Measurements from ENCODE around the gene EXOC7. TPM values are rescaled to one million over a fixed set of nuclear protein-coding genes. Genes with fewer than 3 reads are reported as not detected.

Gene EXOC7
- total RNA-seq, 1 donor from 2014 or later = 79.8 TPM

DNA sequence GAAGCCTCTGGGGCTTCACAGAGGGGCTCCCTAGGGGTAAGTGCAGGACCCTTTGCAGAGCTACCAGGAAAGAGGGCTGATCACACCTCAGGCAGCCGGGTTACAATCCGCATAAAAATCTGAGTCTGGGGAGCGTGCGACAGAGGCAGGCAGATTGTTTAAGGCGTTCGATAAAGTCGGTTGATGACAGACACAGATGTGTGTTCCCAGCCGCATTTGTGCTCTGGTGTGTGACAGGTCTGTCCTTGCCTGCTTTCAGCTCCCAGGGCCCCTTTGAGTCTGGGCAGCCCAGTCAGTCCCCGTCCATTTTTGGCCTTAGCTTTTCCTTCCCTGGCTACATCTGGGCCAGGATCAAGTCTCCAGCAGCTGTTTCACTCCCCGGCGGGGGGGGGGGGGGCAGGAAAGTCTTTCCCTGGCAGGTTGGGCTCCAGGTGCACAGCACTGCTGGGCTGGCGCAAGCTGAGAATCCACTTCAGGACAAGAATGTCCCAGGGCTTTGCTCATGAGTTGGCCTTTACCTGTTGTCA, 25.9 kb downstream of the EXOC7 start:
- peaks cover 56% of the 10 kb centered on the region for H3K4me1 ChIP-seq
- H3K36me3 ChIP-seq = no peaks in the 10 kb centered on the region
- intact Hi-C loops (cut with DNase I) = no loop called here
- DNase-seq (ENCODE audit: extremely low spot score in 2 of 2) = no peak
- H3K27ac ChIP-seq = no peak overlapping the region
- H3K27me3 ChIP-seq = peaks cover 32% of the 10 kb centered on the region
- TF ChIP-seq POLR2AphosphoS5 (IDR thresholded peaks at IDR 0.05; ENCODE audit: insufficient read depth in 1 of 2, low read depth in 1 of 2) = no peak
- no peak for TF ChIP-seq POLR2A (IDR thresholded peaks at IDR 0.05)
- TF ChIP-seq, protein P1, sequence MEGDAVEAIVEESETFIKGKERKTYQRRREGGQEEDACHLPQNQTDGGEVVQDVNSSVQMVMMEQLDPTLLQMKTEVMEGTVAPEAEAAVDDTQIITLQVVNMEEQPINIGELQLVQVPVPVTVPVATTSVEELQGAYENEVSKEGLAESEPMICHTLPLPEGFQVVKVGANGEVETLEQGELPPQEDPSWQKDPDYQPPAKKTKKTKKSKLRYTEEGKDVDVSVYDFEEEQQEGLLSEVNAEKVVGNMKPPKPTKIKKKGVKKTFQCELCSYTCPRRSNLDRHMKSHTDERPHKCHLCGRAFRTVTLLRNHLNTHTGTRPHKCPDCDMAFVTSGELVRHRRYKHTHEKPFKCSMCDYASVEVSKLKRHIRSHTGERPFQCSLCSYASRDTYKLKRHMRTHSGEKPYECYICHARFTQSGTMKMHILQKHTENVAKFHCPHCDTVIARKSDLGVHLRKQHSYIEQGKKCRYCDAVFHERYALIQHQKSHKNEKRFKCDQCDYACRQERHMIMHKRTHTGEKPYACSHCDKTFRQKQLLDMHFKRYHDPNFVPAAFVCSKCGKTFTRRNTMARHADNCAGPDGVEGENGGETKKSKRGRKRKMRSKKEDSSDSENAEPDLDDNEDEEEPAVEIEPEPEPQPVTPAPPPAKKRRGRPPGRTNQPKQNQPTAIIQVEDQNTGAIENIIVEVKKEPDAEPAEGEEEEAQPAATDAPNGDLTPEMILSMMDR (IDR thresholded peaks at IDR 0.05) = no peak
- no peak overlapping the region for H3K4me3 ChIP-seq
- H3K9me3 ChIP-seq = no peaks in the 10 kb centered on the region

GRCh38 chr17:76076765-76077583, 26.6 kb downstream of the EXOC7 start:
- intact Hi-C loops (cut with DNase I) = no loop called here
- no peak overlapping the region for H3K27ac ChIP-seq
- H3K36me3 ChIP-seq = no peaks in the 10 kb centered on the region
- peaks cover 57% of the 10 kb centered on the region for H3K4me1 ChIP-seq
- H3K9me3 ChIP-seq = no peaks in the 10 kb centered on the region
- DNase-seq (ENCODE audit: extremely low spot score in 2 of 2) = no peak
- H3K4me3 ChIP-seq = peak overlapping the region in 1 of 2 donors; percentile 21
- H3K27me3 ChIP-seq = peaks cover 32% of the 10 kb centered on the region
- TF ChIP-seq POLR2AphosphoS5 (IDR thresholded peaks at IDR 0.05; ENCODE audit: insufficient read depth in 1 of 2, low read depth in 1 of 2) = peak in 1 of 2 donors; percentile 28
- TF ChIP-seq, protein P1 (IDR thresholded peaks at IDR 0.05) = no peak

DNA sequence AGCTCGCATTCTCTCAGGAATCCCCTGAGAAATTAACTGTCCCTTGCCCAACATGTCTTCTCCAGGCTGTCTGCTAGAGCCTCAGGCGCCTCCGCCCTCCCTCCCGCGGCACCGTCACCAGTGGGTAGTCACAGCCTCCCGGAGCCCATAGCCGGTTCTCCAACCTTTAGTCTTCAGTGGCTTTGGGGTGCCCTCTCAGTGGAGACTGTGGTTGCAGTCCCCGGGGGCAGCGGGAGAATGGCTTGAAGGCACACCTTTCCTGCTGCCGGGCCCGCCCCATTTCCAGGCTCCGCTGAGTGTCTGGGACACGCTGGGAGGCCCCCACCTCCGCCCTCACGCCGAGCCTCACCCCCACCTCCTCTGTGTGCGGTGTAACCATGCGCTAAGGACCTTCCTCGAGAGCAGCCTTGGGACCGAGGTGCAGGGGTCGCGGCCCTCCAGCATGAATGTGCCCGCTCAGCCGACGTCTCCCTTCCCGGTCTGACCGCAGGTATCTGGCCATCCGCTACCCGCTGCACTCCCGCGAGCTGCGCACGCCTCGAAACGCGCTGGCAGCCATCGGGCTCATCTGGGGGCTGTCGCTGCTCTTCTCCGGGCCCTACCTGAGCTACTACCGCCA, 27.3 kb downstream of the EXOC7 start:
- peaks cover 32% of the 10 kb centered on the region for H3K27me3 ChIP-seq
- H3K4me1 ChIP-seq = peaks cover 64% of the 10 kb centered on the region
- H3K27ac ChIP-seq = no peak overlapping the region
- TF ChIP-seq, protein P1 (IDR thresholded peaks at IDR 0.05) = no peak
- TF ChIP-seq POLR2AphosphoS5 (IDR thresholded peaks at IDR 0.05; ENCODE audit: insufficient read depth in 1 of 2, low read depth in 1 of 2) = no peak
- TF ChIP-seq POLR2A (IDR thresholded peaks at IDR 0.05) = no peak
- intact Hi-C loops (cut with DNase I) = no loop called here
- H3K4me3 ChIP-seq = peak overlapping the region in 1 of 2 donors; percentile 21
- DNase-seq (ENCODE audit: extremely low spot score in 2 of 2) = no peak
- no peaks in the 10 kb centered on the region for H3K36me3 ChIP-seq
- H3K9me3 ChIP-seq = no peaks in the 10 kb centered on the region

DNA sequence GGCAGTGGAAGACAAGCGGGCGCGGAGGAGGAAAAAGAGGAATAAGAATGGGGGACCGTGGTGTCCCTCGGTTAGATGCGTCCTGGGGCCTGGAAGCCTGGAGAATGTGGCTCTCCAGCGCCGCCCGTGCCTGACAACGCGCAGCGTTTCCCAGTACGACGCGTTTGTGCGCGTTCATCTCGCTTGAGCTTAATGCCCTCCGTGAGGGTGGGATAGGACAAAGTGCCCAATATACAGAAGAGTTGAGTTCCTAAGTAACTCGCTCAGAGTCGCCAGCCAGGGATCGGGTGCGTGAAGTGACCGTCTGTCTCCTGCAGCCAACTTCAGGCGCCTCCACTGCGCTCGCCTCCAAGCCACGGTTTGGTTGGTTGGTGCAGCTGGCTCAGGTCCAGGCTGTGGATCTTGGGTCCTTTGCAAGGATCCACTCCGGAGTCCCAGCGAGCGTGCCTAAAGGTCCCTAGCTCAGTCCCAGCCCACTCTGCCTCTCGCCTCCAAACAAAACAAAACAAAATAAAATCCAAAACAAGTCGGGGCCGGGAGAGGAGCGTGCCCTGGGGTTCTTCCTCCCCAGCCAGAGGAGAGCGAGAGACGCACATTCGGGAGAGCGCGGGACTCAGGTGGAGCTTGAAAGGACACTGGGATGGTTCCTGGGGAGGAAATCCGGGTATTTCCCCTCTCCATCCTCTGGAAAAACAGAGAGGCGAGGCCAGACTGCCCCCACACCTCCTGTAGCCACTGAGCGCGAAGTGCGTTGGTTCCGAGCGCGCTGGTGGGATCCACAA, 28.0 kb downstream of the EXOC7 start:
- H3K27me3 ChIP-seq = peaks cover 32% of the 10 kb centered on the region
- TF ChIP-seq, protein P1 (IDR thresholded peaks at IDR 0.05) = no peak
- TF ChIP-seq POLR2A (IDR thresholded peaks at IDR 0.05) (no peak), POLR2AphosphoS5 (IDR thresholded peaks at IDR 0.05; ENCODE audit: insufficient read depth in 1 of 2, low read depth in 1 of 2) (no peak)
- H3K36me3 ChIP-seq = no peaks in the 10 kb centered on the region
- H3K27ac ChIP-seq = no peak overlapping the region
- no peaks in the 10 kb centered on the region for H3K9me3 ChIP-seq
- peaks cover 68% of the 10 kb centered on the region for H3K4me1 ChIP-seq
- intact Hi-C loops (cut with DNase I) = no loop called here
- peak overlapping the region in 1 of 2 donors; percentile 21 for H3K4me3 ChIP-seq
- no peak for DNase-seq (ENCODE audit: extremely low spot score in 2 of 2)

Data from vagina (tissue), 2 donors.